HG02884 (cell line): ENCODE results near the gene ATXN7.

Experiments
- ATAC-seq: cut with Tn5 transposase; IDR thresholded peaks from one replicate; pipeline ENCODE4 v1.9.1; 2021; ENCODE audit warnings: mild to moderate bottlenecking, moderate library complexity; ENCODE audit not compliant: unreplicated experiment

Gene ATXN7

DNA sequence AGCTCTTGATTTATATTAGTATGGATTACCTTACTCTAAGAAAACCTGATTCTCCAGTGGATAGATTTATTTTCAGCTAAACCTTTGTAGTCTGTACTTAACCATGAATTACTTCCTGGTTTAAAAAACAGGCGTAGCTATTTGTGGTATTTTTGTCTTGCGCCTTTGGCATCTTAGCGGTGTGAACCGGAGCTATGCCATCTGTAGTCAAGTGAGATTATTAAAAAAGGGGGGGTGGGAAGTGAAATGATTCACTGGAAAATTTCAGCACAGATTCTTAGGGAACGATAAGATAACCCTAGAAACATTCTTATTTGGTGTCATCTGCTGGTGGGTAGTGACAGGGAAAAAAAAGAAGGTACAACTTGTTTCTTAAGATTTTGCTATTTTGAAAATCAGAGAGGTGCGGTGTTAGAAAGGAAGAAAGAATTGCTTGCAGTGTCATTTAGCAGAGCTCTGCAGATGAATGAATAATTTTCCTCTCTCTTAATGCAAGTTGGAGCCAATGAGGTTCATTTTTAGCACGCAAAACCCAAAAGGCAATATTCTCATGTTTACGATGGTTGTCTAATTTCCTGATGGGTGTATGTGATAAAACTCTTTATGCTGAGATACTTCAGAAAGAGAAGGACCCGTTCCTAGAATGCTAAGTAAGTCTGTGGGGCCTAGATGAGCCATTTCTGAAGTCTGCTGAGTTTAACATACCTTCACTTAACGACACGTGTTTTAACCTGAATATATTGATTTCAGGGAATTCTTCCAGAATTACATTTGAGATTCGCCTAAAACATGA lies 115.6 kb downstream of the ATXN7 start:
- ATAC-seq = no peak

DNA sequence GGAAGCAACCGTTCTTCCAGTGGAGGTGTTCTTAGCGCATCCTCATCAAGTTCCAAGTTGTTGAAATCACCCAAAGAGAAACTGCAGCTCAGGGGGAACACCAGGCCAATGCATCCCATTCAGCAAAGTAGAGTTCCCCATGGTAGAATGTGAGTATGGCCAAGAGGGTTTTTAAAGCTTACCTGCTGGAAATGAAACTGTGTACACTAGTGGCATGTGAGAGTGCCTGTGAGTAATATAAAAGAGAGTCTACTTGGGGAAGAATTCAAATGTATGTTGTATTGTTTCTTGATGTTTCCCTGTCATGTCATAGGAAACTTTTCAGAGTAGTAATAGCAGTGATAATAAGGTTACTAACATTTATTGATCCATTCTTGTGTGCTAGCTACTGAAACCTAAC lies 116.4 kb downstream of the ATXN7 start:
- no peak for ATAC-seq

DNA sequence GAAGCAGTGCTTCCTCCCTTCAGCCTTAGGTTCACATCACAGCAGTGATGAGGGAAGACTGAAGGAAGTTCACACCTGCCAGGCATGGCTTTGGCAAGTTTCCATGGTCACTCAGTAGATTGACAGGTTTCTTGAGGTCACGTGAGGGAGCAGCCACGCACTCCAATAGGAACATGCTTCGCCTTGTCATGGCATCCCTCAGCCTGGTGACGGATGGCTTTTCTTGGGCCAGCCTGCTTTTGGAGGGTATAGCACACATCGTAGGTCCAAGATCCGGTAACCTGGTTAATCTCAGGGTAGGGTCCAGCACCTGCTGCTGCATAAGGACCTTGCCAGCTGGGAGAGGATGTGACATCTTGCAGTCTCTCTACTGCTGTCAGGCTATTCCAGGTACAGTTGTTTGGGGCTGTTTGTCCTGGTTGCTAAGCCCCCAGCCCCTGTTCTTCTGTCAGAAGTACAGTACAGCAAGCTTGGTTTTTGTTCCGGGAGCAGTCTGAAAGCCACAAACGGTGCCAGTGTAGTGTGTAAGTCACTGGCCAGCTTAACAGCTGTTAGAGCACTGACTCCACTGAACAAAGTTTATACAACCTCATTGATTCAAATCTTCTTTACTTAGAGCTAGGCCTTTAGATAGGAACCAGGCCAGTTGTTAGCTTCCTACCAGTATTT lies 117.3 kb downstream of the ATXN7 start:
- no peak for ATAC-seq

DNA sequence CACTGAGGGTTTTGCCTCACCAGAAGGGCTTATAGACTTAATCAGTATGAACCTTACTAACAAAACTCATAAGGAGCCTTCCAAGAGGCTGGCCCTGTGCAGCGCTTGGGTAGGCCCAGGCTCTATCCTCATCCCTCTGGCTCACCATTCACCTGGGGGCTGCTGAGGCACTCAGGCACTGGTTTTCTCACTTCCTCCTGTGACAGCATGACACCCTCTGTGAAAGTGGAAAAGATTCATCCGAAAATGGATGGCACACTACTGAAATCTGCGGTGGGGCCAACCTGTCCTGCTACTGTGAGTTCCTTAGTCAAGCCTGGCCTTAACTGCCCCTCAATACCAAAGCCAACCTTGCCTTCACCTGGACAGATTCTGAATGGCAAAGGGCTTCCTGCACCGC lies 118.3 kb downstream of the ATXN7 start:
- ATAC-seq = no peak

DNA sequence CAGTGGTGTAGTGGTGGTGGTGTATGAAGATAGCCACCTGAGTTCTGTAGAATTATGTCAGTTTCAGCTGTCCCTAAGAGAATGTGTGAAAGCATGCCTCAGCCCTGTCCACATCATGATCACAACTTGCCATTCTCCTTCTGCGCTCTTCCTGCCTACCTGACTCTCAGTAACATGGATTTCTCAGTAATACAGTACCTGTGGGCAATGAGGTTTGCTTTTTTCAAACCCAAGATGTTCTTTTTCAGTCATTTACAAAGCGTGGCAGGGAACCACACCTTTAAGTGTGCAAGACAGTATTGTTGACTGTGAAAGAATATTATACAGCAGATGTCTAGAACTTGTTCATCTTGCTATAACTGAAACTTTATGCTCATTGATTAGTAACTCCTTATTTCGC lies 120.7 kb downstream of the ATXN7 start:
- ATAC-seq = no peak

DNA sequence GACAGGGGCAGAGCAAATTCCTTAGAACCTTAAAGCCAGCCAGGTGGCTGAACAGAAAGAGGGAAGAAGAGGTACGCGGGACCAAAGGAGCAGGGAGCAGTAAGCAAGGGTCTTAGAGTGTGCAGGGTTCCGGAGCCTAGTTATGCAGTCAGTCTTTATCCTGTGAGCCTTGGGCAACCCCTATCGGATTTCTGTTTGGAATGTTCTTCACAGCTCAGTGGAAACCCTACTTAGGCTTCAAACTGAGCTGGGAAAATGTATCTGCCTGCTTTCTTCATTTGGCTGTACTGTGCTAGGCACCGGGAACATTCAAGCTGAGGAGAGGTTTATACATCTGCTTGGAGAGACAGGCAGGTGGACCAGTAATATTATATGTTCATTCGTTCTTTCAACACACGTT lies 122.5 kb downstream of the ATXN7 start:
- no peak for ATAC-seq

DNA sequence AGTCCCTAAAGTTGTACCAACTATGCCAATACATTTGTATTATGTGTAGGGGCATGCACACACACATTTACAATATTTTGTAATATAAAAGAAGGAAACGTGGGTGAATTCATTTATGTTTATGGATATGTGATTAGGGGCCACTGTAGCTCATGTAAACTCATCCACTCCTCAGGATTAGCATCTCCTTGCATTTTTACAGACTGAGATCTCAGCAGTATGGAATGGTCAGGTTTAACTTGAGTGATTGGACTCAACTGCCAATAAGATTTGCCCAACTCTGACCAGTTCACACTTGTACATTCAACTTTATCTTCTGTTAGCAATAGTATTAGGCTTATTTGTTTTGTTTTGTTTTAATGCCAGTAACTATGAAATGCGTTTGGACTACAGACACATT lies 123.2 kb downstream of the ATXN7 start:
- ATAC-seq = no peak

DNA sequence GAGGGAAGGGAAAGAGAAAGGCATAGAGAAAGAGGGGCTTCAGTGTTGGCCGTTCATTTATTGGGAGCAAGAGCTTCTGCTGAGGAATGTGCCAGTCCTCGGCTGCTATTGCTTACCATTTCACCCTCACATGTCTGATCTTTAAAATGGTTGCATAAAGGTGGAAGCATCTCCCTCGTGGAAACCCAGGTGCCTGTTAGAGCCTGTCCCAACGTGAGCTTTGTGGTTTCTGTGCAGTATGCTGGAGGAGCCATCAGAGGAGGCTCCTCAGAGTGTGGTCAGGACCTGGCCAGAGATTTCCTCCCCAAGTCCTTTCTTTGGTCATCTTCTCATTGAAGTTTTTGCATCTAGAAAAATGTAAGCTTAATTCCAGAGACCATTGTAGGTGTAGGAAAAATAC lies 125.3 kb downstream of the ATXN7 start:
- ATAC-seq = no peak

DNA sequence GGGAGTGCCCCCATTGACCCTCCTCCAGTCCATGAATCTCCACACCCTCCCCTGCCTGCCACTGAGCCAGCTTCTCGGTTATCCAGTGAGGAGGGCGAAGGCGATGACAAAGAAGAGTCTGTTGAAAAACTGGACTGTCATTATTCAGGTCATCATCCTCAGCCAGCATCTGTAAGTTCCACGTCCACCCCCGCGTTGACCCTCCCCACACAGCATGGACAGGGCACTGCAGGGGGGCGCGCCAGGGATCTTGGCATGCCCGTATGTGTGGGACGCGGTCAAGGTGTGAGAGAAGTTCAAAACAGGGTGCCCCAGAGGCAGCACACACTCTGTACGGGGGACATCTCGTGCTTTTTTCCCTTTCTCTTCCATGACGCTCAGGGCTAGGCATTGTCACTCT lies 126.5 kb downstream of the ATXN7 start:
- ATAC-seq = no peak

DNA sequence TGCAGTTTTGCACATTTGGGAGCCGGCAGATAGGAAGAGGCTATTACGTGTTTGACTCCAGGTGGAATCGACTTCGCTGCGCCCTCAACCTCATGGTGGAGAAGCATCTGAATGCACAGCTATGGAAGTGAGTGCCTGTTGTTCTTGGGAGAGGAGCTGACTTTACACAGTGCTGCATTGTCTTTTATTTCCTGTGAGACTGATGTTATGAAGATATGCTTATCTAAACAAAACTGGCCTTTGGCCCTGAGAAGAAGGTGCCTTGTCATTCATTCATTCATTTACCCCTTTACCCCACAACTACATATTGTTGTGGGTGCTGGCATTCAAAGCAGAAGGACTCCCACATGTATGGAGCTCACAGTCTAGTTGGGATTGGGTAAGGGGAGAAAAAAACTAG lies 127.1 kb downstream of the ATXN7 start:
- ATAC-seq = no peak

DNA sequence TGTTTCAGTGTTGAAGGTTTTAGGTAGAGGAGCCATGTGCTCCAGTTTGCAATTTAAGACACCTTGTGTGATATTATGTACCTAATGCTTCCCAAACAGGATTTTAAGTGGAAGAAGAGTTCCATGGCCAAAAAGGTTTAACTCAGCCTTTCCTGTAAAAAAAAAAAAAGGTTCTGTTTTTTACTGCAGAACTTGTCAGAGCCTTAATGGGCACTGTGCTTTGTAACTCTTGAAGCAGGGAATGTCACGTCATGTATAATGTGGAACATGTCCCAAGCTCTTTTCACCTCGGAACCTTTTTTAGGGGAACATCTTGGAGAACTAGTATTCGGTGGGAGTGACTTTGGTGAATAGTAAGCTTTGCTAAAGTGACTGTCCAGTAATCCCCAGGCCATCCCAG lies 128.0 kb downstream of the ATXN7 start:
- ATAC-seq = no peak

DNA sequence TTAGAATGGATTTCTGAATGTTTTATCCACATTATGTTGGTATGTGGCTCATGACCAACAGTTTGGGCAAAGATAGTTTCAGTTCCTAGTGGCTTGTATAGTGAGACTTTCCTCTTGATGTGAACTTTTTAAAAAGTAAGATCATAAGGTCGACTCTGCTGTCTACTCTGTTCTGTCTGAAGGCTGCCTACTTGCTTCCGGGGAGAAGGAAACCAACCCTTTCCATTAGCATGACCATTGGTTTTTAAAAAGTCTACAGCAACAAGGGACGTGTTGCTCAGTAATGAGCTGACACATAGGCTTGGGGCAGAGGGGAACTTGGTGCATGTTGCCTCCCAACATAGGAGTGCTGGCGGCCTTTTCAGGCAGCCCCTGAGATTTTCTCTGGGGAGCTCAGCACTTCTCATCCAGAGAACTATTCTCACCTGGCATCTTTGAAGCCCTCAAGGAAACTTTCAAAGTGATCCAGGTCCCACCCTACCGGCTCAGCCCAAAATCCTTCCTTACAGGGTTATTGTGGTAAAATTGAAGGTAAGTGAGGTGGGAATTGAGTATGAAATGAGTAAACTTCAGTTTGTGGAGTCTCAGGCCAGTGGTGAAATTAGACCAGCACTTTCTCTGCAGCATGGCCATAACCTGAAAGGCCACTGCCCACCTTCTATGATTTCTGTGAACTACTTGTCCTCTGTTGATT lies 129.0 kb downstream of the ATXN7 start:
- no peak for ATAC-seq

DNA sequence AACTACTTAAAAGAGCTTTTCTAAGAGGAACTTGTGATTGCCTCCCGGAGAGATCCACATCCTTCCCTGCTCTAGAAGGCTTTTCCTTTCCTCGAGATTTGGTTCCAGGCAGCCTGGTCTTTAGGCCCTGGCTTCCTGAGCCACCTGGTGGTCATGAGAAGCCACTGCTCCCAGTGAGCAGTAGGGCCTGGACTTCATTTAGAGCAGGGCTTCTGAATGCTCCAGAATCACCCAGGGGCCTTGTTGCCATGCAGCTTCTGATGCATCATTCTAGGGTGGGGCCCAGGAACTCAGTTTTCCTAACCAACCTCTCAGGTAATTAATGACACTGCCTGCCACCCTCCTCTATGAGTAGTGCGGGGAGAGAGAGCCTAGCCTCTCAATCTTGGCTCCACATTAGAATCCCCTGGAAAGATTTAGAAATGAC lies 130.0 kb downstream of the ATXN7 start:
- ATAC-seq = peak; percentile 90

DNA sequence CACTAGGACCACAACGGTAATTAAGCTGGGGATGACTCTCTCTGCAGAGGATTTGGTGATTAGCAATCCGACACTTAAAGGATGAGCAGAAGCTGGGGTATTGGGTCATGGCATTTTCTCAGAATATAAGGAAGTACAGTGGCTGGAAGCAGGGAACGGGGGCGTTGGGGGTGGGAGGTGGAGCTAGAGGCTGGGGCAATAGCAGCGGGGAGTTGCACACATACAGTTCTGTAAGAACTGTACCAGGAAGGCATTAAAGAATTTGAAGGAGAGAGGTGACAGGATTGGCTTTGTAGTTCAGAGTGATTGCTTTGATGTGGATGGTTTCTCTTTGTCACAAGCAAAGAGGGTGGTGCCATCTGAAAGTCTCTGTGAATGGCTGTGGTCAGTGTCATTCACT lies 131.4 kb downstream of the ATXN7 start:
- ATAC-seq = no peak

DNA sequence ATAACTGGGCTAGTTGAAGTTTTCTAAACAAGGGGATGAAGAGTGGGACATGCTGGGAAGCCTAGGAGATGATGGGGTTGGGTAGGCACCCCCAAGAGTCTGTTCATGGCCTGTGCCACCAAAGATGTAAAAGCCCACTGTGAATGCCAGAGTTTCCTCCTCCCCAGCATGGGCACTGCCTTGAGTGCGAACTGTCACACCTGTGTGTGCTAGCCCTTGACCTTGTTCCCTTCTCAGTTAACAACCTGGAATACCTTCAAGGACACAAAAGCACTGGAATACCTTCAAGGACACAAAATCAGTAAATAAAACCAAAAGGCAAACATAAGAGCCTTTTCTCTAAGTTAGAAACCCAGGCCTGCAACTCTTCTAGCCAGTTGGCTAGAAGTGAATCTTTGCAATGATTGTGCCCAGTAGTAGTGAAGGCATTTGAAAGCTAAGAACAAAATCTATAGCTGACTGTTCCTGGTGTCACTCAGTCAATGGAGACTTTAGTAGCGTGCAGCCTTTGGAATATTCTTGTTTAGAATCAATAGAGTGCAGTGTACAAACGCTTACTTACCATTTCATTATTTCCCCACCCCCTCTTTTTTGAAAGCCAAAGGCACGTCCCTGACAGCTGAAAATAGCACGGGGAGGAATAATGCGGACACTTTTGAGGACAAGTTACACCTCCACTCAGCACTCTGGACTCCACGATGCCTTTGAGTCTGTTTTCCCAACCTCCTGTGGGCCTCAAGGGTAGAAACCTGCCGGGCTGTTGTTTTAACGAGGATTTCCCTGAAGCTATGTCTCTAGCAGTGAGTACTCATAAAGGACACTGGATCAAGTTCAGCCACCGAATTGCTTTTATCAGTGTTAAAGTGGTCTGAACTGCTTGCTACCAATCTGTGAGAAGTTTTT lies 135.4 kb downstream of the ATXN7 start:
- no peak for ATAC-seq

DNA sequence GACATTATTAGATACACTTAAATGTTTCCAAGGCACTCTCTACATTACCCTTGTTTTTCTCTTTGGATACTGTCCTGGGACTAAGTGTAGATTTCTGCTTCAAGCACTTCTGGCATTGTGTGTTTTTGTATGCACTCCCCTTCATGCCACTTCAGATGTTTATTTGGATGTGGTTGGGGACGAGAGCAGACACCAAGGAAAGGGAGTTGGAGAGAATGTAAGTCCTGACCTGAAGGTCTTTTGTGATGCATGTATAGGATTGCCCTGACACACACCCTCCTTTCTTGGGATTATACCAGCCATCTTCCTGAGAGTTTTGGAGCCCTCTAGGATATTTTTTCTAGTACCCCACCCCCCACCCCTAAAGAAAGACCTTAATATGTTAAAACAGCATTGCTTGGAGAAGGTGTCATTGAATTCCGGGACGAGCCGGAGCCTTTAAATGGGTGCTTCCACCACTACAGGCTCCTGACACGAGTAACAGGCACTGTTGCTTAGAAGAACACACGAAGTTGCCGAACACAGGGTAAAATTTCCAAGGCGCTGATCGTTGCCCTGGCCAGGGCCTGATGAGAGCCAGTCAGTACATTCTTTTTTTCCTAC lies 136.9 kb downstream of the ATXN7 start:
- no peak for ATAC-seq

DNA sequence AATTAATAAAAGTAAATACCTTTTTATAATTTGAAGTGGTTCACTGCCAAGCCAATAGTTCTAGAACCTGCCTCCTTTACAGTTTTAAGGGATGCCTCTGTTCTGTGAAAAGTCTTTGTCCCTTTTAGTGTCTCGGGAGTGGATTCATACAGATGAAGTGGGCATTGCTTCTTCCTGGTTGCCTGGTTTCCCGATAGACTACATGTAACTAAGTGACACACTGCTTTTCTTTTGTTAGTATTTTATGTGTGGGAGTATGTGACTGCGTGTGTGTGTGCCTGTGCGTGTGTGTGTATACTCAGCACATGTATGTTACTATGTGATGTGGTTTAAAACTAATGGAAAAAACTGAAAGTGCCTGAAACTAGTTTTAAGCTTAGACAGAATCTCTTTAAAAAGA lies 138.6 kb downstream of the ATXN7 start:
- no peak for ATAC-seq

DNA sequence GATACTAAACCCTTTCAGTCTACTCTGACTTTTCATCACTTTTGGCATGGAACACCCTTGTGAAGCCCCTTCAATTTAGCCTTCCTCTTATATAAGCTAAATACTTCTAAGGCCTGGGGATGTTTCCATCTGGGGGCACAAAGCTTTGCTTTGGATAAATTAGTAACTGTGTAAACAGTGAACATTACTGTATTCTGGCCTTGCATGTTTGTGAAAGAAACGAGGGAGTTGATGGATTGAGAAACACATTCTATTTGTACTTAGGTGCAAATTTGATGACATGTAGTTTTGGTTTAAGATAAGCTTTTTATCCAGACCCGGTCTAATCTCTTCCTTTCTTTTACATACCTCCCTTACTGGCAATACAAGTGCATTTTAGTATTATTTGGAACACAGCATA lies 139.9 kb downstream of the ATXN7 start:
- ATAC-seq = no peak

DNA sequence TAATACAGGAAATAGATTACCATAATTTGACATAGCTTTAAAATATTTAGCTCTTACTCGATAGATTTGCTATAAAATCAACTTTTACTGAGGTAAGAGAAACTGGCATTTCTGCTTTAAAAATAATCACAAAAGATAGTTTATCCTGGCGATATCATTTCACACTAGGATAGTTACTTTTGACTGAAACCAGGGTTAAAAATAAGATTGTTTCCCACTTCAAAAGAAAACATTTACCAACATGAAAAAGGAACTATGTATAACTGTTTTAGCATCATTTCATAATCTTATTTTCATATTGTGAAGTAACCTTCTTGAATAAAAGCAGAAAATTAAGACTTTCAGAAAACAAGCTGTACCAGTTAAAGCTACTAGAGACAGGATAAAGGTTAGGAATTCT lies 144.3 kb downstream of the ATXN7 start:
- ATAC-seq = no peak

DNA sequence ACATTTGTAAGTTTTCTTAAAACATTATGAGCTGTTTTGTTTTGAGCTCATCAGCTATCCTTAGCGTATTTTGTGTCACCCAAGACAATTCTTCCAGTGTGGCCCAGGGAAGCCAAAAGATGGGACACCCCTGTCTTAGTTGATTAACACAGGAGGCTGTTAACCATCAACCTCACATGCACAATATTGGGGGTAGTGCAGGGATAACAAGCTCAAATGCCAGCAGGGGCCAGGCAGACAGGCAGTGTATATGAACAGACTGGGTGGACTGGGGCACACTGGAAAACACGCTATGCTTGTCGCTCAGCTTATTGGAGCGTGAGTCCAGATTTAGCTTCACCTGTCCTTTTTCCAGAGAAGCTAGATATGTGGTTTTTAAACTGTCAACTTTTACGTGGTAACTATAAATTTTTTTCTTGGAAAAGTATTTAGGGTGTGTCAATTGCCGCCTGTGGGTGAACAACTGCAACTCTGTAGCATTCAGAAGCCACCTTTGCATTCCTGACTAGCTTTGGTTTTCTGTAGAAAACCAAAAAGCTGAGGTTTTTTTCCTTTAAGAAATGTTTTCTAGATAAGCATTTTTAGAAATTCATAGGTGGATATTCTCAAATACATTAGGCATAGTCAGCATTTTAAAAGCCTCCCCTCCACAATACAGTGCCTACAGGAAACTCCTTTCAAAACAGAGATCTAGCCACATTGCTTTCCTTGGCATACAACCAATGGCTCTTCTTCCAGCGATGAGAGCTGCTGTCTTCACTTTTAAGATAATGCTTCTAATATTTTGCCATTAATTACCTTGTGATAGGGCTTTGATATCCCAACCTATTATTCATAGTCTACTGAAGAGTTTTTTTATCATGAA lies 145.1 kb downstream of the ATXN7 start:
- no peak for ATAC-seq
